HG02884 (cell line): ENCODE results near the gene SUPT3H.

ENCODE experiments used
- ATAC-seq: cut with Tn5 transposase; IDR thresholded peaks from one replicate; pipeline ENCODE4 v1.9.1; 2021; ENCODE audit warnings: mild to moderate bottlenecking, moderate library complexity; ENCODE audit not compliant: unreplicated experiment

SUPT3H gene

DNA sequence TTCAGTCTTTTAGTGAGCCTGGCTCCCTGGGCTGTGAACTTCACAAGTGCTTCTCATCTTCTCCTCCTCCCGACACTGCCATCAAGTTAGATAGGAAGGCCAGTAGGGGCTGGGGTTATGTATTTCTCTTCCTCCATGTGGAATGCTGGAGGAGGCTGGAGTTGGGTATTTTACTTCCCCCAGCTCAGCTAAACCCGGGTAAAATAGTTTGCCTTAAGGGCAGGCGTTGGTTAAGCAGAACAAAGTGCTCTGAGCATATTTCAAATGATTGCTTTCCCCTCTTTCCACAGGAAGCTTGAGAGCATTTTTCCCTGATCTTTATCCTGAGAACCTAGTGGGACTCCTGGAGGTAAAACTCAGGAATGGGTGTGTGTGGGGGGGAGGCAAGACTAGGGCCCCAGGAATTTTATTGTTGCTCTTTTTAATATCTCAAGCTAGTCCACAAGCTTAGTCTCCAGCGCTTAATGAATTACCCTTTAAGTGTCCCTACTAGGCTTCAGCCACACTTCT lies 16.9 kb upstream of the SUPT3H start:
- no peak for ATAC-seq

DNA sequence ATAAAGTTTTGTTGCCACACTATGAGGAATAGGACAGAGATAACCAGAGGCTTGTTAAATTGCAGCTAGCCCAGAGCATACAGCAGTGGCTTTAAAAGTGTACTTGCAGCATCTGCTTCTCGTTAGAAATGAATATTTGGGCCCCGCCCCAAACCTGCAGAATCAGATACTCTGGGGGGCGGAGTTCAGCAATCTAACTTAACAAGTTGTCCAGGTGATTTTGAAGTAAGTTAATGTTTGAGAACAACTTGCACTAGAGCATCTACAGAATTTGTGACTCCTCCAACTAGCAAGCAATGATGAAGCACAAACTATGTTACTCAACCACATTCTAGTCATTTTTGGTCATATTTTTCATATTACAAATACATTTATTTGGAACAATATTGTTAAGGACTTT lies 10.6 kb upstream of the SUPT3H start:
- ATAC-seq, result no peak

DNA sequence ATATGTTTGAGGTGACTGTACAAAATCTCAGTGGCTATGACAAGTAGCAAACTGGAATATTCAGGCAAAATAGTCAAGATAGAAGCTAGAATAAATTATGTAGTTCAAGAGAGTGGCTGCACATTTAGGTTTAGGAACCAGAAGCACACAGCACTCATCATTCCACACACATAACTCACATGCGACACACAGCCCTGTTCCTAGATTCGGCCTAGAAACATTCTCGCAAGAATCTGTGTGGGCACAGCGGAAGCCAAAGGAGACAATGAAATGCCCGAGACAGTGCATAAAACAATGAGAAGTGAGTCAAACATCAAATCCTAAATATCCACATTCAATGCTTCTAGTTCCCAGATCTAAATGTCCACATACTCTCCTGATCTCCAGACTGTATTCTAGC lies 9.5 kb upstream of the SUPT3H start:
- no peak for ATAC-seq

DNA sequence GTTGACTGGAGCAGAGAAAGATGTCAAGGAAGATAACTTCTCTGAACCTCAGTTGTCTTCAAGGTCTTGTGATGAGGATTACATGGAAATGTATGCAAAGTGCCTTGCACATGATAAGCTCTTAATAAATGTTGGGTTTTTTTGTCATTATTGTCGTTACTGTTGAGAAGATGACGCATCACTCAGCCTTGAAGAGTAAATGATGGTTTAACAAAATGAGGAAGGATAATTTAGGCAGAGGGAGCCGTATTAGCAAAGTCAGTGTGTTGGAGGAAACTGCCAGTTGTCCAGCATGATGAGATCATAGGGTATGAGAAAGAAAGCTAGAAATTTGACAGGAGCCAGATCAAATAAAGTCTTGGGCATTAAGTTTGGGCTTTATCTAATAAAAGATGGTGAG lies 8.8 kb upstream of the SUPT3H start:
- ATAC-seq, result no peak

DNA sequence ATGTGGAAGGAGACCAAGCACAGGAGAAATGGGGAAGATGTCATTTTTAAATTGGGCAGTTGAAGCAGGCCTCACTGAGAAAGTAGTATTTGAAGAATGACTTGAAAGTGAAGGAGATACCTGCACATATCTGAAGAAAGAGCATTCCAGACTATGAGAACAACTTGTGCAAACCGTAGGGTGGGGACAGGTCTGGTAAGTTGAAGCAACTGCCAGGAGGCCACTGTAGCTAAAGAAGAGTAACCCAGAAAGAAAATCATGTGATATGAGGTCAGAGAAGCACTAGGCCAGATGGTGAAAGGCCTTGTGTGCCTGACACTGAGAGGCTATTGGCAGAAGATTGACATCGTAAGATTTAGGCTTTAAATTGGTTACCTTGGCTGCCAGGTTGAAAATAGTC lies 4.7 kb upstream of the SUPT3H start:
- ATAC-seq, result no peak

DNA sequence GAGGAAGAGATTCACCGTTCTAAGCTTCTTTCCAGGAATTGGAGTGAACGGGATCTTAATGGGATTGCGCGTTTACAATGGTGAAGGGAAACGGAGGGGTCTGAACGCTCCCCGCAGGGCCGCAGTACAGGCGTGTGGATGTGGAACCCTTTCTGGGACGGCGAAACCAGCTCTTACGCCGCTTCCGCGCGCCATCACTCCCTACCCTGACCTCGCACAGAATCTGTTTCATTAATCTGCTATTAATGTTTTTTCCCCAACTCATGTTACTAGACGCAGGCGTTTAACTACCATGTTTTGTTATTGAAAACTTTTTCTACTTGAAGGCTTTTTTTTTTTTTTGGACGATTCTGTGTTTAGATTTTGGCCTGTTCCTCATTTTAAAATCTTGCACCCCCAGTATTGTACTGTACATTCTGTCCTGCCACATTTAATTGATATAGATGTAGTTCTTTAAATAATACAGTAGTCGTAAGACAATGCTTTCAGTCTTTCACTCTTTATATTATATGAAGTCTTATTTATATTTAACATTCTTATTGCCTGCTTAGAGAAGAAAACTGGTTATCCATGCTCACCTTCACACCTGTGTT lies 696 bp upstream of the SUPT3H start:
- ATAC-seq, result peak; percentile 28

DNA sequence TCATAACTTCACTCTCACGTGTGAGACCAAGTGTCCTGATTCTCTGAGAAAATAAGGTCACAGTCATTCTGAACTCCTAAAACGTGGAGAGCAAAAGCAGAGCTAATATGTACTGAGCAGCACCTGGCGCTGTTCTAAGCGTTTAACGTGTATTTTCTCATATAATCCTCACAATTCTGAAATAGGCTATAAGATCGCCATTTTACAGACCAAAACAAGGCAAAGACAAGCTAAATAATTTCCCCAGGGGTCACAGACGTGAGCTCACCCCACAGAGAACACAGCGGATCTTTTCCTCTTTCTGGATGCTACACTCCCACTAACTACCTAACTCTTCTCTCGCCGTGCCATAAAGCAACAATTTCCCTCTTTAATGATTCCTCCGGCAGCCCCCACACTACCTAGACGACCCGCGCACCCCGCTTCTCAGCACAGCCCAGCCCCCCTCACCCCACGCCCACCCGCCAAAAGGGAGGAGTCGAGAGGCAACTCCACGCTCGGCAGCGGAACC lies 636 bp downstream of the SUPT3H start:
- ATAC-seq, result peak; percentile 10

DNA sequence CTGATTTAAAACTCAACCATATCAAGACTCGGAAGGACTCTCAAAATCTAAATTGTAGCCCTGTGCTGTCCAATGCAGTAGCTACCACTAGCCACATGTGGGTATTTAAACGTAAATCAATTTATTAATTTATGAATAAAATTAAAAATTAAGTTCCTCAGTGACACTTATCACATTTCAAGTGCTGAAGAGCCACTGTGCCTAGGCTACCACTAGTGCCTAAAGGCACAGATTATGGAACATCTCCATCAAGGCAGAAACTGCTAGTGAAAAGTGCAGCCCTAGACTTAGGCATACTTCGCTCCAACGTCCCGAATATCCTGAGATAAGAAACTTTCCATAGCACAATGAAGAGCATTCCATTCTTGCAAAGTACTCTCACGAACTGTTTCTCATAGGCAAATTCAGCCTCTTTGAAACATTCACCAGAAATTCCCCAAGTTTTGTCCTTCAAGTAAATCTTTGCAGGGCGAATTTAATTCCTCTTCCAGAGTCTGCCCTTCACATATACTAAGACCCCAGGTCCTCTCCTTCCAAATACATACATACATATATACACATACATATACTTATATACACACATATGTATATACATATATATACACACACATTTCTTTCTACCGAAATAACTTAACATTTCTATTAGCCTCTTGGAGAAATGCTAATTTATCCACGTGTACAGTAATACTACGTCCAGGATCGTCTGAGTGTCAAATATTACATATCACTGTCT lies 1.3 kb downstream of the SUPT3H start:
- no peak for ATAC-seq

DNA sequence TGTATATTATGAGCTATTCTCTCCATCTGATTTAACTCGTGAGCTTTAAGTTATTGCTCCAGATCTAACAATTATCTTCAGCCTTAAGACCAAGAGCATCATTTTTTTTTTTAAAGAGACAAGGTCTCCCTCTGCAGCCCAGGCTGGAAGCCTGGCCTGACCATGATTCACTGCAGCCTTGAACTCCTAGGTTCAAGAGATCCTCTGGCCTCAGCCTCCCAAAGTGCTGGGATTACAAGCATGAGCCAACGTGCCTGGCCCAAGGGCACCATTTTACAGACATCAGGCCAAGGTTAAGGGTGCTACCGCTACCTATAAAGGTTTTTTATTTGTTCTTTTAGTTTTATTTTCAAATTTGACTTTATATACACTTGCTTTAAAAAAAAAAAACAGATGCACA lies 2.3 kb downstream of the SUPT3H start:
- no peak for ATAC-seq

DNA sequence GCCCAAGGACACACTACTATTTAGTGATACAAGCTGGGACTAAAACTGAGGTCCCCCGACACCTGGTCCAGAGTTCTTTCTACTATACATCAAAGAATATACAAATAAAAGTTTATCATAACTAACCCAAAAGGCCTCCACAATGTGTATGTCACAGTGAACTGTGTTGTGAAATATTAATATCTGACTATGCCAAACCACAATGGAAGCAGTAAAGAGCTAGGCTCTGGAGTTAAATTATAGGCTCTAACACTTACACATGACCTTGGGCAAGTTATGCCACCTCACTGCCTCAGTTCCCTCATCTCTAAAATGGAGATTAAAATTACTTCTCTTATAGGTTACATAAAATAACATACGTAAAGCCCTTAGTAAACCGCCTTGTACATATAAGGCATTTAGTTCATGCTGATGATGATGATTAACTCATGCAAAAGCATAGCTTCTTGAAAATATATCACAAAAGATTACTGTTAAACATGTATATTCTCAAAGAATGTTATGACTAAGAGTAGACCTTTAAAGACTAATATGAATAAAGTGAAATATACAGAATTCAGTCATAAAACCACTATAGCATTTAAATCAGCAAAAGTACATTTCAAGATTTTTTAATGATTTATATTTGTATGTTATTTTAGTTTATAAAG lies 5.7 kb downstream of the SUPT3H start:
- no peak for ATAC-seq

DNA sequence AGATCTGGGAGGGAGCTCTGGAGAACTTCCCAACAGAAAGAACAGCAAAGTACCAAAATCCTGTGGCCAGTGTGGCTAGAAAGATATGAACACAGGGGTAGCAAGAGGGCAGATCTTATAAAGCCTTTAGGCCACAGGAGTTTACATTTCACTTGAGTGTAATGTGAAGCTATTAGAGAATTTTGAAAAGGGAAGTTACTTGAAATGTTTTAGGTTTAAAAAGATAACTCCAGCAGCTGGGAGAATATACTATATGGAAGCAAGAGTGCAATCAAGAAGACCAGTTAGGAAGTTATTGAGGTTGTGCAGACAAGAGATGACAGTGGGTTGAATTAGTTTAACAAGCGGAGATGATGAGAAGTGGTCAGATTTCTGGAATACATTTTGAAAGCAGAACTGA lies 7.9 kb downstream of the SUPT3H start:
- no peak for ATAC-seq

DNA sequence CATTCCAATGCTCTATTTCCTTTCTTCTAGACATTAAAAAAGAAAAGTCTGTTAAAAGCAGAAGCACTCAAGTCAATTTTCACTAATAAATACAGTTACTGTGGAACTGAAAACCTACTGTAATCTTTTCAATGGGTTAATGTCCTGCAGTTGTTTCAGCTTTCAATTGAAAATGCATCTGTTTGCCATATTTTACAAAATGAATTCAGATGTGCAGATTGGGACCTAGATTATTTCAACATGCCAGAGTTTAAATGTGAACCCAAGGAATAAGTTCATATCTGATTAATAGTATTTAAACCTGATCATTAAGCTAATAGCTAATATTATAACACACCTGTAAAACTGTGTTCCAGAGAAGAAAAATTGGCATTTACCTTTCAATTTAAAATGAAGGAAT lies 9.7 kb downstream of the SUPT3H start:
- ATAC-seq, result no peak

DNA sequence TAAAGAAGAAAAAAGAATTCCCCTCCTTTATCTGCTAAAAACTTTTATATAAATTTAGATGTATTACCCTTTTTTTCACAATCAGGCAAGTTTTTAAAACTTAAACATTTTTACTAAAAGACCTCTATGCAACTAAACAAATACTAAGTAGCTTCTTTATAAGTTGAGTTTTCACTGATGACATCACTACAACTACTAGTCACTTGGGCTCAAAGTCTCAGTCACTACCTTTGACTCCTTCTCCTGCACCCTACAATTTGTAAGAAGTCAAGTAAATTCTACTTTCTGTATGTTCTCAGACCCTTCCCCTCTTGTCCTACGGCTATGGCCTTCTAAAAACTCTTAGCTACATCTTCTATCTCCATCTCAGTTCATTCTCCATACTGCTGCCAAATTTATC lies 11.2 kb downstream of the SUPT3H start:
- no peak for ATAC-seq

DNA sequence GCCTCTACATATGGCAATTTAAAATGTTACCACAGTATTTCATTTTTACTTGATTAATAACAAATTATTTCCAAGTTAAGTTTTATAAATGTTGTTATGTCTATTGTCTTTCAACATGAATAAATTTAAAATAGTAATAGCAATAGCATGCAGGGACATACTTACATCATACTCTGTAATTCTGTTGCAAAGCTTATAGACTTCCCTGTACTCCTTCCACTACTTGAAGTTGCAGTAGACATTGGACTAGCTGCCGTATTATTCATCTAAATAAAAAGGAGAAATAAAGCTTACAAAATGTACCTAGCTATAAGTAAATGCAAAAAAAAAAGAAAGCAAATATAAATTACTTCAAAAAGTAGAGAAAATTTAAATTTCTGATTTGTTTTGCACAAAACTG lies 12.7 kb downstream of the SUPT3H start:
- ATAC-seq, result no peak

DNA sequence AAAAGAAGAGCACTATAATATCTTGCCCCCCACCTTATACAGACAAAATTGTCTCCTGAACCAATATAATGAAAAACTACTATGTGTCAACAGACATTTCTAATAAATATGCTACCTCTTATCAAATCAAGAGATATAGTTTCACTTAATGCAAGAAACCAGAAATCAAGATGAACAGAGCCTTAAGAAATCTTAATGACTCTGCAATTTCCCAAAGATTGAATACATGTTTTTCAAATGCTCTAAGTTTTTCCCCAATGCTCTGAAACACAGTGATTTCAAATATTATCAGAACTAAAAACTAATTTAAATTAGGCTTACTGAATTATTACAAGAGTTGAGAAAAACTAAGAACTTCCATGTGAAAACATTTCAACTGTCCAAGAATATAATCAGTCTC lies 13.3 kb downstream of the SUPT3H start:
- ATAC-seq, result no peak

DNA sequence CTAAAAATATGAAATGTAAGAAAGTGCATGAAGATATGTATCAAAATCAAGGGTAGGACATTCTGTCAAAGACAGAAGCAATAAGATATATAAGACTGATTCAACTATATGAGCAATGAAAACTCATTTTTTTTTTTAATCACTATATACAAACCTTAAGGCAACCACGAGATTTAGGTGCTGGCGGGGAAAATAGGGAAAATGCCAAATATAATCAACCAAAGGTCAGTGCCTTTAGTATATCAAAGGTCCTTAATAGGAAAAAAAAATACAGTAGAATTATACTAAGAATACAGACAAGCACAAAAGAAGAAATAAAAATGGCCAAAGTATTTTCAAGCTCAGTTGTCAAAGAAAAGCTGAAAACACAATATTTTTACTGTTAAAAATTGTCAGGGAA lies 24.1 kb downstream of the SUPT3H start:
- no peak for ATAC-seq

DNA sequence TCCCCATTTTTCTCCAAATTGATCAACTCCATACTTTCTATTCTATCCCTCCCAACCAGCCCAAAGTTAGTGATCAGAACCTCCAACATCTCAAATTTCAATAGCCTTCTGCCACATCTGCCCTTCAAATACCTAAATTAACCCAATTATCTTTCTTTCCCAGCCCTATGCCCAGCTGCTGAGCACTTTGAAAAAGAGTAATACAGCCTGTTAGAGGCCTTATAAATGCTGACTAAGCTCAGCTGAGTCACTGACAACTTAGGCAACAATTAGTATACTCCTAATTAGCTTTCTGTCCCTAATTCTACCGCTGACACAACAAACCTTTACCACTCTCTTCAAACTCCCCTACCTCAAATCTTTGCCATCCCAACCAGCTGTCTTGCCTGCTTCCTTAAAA lies 26.1 kb downstream of the SUPT3H start:
- ATAC-seq, result no peak

DNA sequence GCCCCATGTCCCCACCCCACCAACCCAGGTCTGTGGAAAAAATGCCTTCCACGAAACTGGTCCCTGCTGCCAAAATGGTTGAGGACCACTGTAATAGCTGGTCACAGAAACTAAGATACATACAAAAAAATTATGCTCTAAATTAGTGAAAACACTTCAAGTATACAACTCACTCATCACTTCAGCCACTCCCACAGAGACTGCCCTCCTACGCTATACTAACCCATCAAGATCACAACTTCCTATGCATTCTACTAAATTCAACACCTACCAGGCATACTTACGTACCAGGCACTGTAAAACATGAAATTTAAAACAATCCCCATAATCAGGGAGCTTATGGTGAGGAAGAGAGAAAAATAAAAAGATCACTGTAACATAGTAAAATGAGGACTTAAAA lies 26.7 kb downstream of the SUPT3H start:
- ATAC-seq, result no peak

DNA sequence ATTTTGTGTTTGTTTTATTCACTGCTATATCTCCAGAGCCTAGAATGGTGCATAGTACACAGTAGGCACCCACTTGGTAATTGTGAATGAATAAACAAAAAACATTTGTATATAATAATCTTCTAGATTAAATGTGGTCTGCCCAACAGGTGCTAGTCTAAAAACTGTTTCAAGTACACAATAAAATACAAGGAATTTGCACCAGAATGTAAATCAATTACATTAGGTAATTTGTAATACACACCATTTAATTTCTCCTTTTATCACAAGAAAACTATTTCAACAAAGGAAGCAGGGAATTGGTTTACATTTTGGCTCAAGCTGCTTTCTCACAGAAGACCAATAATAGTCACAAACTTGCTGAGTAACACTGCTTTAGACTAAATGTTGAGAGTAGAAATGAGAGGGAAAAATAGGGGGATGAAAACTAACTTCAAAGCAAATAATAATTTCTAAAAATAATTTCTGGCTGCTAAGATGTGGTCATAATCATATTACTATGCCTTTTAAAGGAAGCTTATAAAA lies 27.5 kb downstream of the SUPT3H start:
- ATAC-seq, result no peak

DNA sequence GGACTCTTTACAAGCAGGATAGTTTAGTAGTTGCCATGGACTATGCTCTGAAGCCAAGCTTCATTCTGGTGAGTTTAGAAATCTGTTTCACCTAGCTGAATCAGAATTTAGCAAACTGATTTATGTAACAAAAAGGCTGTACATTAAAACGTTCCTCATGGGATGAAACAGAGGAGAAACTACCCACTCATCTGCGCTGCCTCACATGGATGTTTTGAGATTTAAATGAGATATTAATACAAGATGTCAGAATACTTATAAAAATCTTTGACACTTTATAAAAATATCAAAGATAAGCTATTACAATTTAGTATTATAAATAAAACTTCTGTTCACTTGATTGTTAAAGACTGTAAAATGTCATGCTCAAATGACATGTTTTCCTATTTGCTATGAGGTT lies 32.8 kb downstream of the SUPT3H start:
- ATAC-seq, result no peak

DNA sequence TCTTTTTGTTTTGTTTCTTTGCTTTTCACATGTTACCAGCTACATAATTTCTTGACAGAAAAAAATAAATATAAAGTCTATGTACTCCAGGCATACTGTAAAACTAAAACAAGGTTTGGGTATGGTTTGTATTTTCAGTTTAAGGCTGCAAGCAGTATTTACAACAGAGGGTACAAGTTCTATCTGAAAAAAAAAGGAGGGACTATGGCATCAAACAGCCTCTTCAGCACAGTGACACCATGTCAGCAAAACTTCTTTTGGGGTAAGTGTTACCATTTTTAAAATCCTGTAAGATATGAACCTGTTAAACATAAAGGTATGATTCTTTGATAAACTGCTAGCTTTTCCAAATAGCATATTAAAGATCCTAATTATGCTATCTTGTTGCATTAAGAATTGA lies 49.2 kb downstream of the SUPT3H start:
- no peak for ATAC-seq
